Mucosa of descending colon (tissue), 3 donors: ENCODE measurements around the gene NPAT. TPM values are rescaled to one million over a fixed set of nuclear protein-coding genes. Genes with fewer than 3 reads are reported as not detected.
"Not testable (repeated sequence)": the region's sequence is repeated elsewhere in the genome, so short reads cannot be mapped to it uniquely, and the experiment has no call there.

Experiments
- ATAC-seq: fragments of 200-7000 bp; cut with Tn5 transposase; one replicate; pipeline ENCODE4 v1.9.1; 2020; ENCODE audit warnings: mild to moderate bottlenecking, moderate library complexity
- DNase-seq, 3 donors: peaks; one replicate each; pipeline ENCODE4 v3.0.0-alpha.2; 2020
- H3K36me3 ChIP-seq: fragments of 200-600 bp; one replicate; pipeline ENCODE4 v1.8.0; 2021; ENCODE audit warnings: low read depth, mild to moderate bottlenecking
- H3K4me1 ChIP-seq: fragments of 200-600 bp; one replicate; pipeline ENCODE4 v1.8.0; 2021; ENCODE audit warnings: low read depth, mild to moderate bottlenecking
- H3K4me3 ChIP-seq: fragments of 200-600 bp; one replicate; pipeline ENCODE4 v1.8.0; 2021; ENCODE audit warnings: mild to moderate bottlenecking
- H3K9me3 ChIP-seq: fragments of 200-600 bp; one replicate; pipeline ENCODE4 v1.8.0; 2021; ENCODE audit warnings: mild to moderate bottlenecking
- CTCF ChIP-seq: fragments of 200-600 bp; IDR thresholded peaks from one replicate; pipeline ENCODE4 v1.8.0; 2022; ENCODE audit warnings: antibody characterized with exemption, mild to moderate bottlenecking
- intact Hi-C, 2 donors: fragments of 100-400 bp; cut with DNase I in 1 of 2; cut with micrococcal nuclease in 1 of 2; formaldehyde crosslinking; loops; one replicate each; pipeline versions ENCODE4 v1.11.0 to v1.11.1; 2022; cut with DNase I, micrococcal nuclease
- total RNA-seq, 3 donors: library from RNA; stranded (reverse); fragmentation: NEBNext Ultra II Directional in 2 of 3; extraction: Animal tissue kit (Norgen Biotek cat#: 25700) in 2 of 3; gene quantifications; one replicate each; pipeline versions ENCODE4 v1.2.1 to v1.2.4, GENCODE V29; 2021 to 2023
- donor health status: DM: no; HTN: no; CAD: no; lungs with moderate emphysema.
- donor health status: DM: no; HTN: no; CAD: no.
- donor health status: DM: no; HTN: yes; CAD: no.

The NPAT gene
- total RNA-seq, 3 donors from 2014 or later: 11.1 to 15.8 (median 14.7) TPM

- DNase-seq (no peak), ATAC-seq (no peak)
- TF ChIP-seq CTCF: no peak
- H3K36me3 ChIP-seq: no peaks in the 10 kb centered on the region
- no peak overlapping the region for H3K4me3 ChIP-seq
- H3K4me1 ChIP-seq: peaks cover 7% of the 10 kb centered on the region
- H3K9me3 ChIP-seq: no peaks in the 10 kb centered on the region
- intact Hi-C loops: no loop called here
Observed at GRCh38 chr11:108128772-108129171, 93.7 kb downstream of the NPAT start.

- TF ChIP-seq CTCF: no peak
- H3K4me1 ChIP-seq: peaks cover 21% of the 10 kb centered on the region
- intact Hi-C loops: no loop called here
Observed at GRCh38 chr11:108125096-108125495, 97.3 kb downstream of the NPAT start.

GRCh38 chr11:108122166-108122628 lies 100.2 kb downstream of the NPAT start:
- intact Hi-C loops: loop anchor here in 1 of 2 donors (5.0 kb wide), 1 partner anchor 540 kb away; no protein-coding TSS in a partner anchor
- peaks cover 21% of the 10 kb centered on the region for H3K4me1 ChIP-seq
- ATAC-seq (peak; percentile 61), DNase-seq (peak in 1 of 3 donors; percentile 50)
- no peak for TF ChIP-seq CTCF
- peak overlapping the region; percentile 27 for H3K4me3 ChIP-seq
- H3K9me3 ChIP-seq: no peaks in the 10 kb centered on the region
- no peaks in the 10 kb centered on the region for H3K36me3 ChIP-seq

More at GRCh38 chr11:108125096-108125495, 97.3 kb downstream of the NPAT start:
- H3K9me3 ChIP-seq: no peaks in the 10 kb centered on the region
- DNase-seq (no peak), ATAC-seq (no peak)
- no peaks in the 10 kb centered on the region for H3K36me3 ChIP-seq
- no peak overlapping the region for H3K4me3 ChIP-seq

GRCh38 chr11:108121274-108122155 lies 100.9 kb downstream of the NPAT start, which contains the start of gene ACAT1:
ACAT1 (plus strand) TSS chr11:108121567; CDS start chr11:108121607, 40 bp downstream.
- DNase-seq: peak; percentile 99
- intact Hi-C loops: loop anchor here in 1 of 2 donors (5.0 kb wide), 1 partner anchor 541 kb away; no protein-coding TSS in a partner anchor
- Histone ChIP-seq H3K4me3 (peak within 1 kb of the TSS; percentile 27), H3K36me3 (no peaks in the 10 kb centered on the region), H3K9me3 (no peaks in the 10 kb centered on the region), H3K4me1 (peaks cover 21% of the 10 kb centered on the region)
- peak; percentile 95 for ATAC-seq
- peak; percentile 34 for TF ChIP-seq CTCF

- intact Hi-C loops: loop anchor here in 1 of 2 donors (5.0 kb wide), 1 partner anchor 541 kb away; no protein-coding TSS in a partner anchor
- H3K4me3 ChIP-seq, H3K9me3 ChIP-seq, H3K36me3 ChIP-seq, DNase-seq, ATAC-seq: not testable (repeated sequence)
- peaks cover 21% of the 10 kb centered on the region for H3K4me1 ChIP-seq
Observed at GRCh38 chr11:108120936-108121273, 101.5 kb downstream of the NPAT start.

- no peaks in the 10 kb centered on the region for H3K9me3 ChIP-seq
- intact Hi-C loops: no loop called here
- no peak overlapping the region for H3K4me3 ChIP-seq
- no peak for TF ChIP-seq CTCF
- DNase-seq (no peak), ATAC-seq (no peak)
- H3K36me3 ChIP-seq: no peaks in the 10 kb centered on the region
- H3K4me1 ChIP-seq: peaks cover 5% of the 10 kb centered on the region
Observed at GRCh38 chr11:108117746-108118371, 104.6 kb downstream of the NPAT start.
